Endodermal cell (in vitro differentiated cells): ENCODE measurements around the gene COL1A2. TPM values are rescaled to one million over a fixed set of nuclear protein-coding genes. Genes with fewer than 3 reads are reported as not detected.

Experiments used
- DNase-seq: peaks from one replicate; pipeline ENCODE4 v3.0.0-alpha.2; 2017
- H3K27ac ChIP-seq: 2 replicates; pipeline ENCODE4 v1.5.1; 2013; ENCODE audit warnings: mild to moderate bottlenecking, low read depth, low read length, moderate library complexity
- H3K27me3 ChIP-seq: 2 replicates; pipeline ENCODE4 v1.6.1; 2013; ENCODE audit warnings: mild to moderate bottlenecking, low read length, moderate library complexity; ENCODE audit not compliant: insufficient read depth, control insufficient read depth, poor library complexity, severe bottlenecking
- H3K36me3 ChIP-seq: 2 replicates; pipeline ENCODE4 v1.7.0; 2013; ENCODE audit warnings: mild to moderate bottlenecking, low read length, moderate library complexity; ENCODE audit not compliant: control insufficient read depth, insufficient read depth
- H3K4me1 ChIP-seq: one replicate; pipeline ENCODE4 v1.7.0; 2013; ENCODE audit warnings: low read length; ENCODE audit not compliant: control insufficient read depth, insufficient read depth
- H3K4me3 ChIP-seq: 2 replicates; pipeline ENCODE4 v1.5.1; 2013; ENCODE audit warnings: mild to moderate bottlenecking, low read length, moderate library complexity
- H3K9ac ChIP-seq: 2 replicates; pipeline ENCODE4 v1.6.1; 2013; ENCODE audit warnings: mild to moderate bottlenecking, low read length, moderate library complexity; ENCODE audit not compliant: poor library complexity, severe bottlenecking; ENCODE audit errors: extremely low read depth
- H3K9me3 ChIP-seq: 2 replicates; pipeline ENCODE4 v1.6.1; 2013; ENCODE audit warnings: mild to moderate bottlenecking, low read length, moderate library complexity; ENCODE audit not compliant: control insufficient read depth
- H3K27ac Mint-ChIP-seq: 2 replicates; pipeline ENCODE4 v1.8.0; 2020; ENCODE audit warnings: mixed read lengths
- H3K27me3 Mint-ChIP-seq: 2 replicates; pipeline ENCODE4 v1.8.0; 2021; ENCODE audit warnings: mild to moderate bottlenecking, mixed read lengths; ENCODE audit not compliant: insufficient read depth
- H3K36me3 Mint-ChIP-seq: 2 replicates; pipeline ENCODE4 v1.8.0; 2020; ENCODE audit warnings: low read depth, mixed read lengths
- H3K4me1 Mint-ChIP-seq: 2 replicates; pipeline ENCODE4 v1.8.0; 2020; ENCODE audit warnings: mixed read lengths
- H3K4me3 Mint-ChIP-seq: 2 replicates; pipeline ENCODE4 v1.8.0; 2020; ENCODE audit warnings: mild to moderate bottlenecking, moderate library complexity, mixed read lengths
- H3K9me3 Mint-ChIP-seq: 2 replicates; pipeline ENCODE4 v1.8.0; 2020; ENCODE audit warnings: mild to moderate bottlenecking, mixed read lengths
- WGBS, 2 experiments: methylation state at CpG; one replicate each; pipeline versions ENCODE4 v1.1.5 to v1.1.7; 2013; ENCODE audit warnings: missing lambda C conversion rate in 2 of 2, mixed read lengths in 1 of 2; ENCODE audit not compliant: insufficient coverage in 1 of 2, insufficient read length in 1 of 2; 5-methylcytosine and 5-hydroxymethylcytosine counted together
- total RNA-seq, 2 donors: library from RNA; stranded (reverse); fragmentation: NEBNext Ultra II Directional in 1 of 2; extraction: Animal tissue kit (Norgen Biotek cat#: 25700) in 1 of 2; gene quantifications; 2 replicates in 1 of 2; 3 replicates in 1 of 2; pipeline ENCODE4 v1.2.1, GENCODE V29; 2021
- TF ChIP-seq, protein P1 (sequence below): fragments of 200-600 bp; sonication (generic); conservative IDR thresholded peaks from 2 replicates; pipeline ENCODE4 v1.5.0; 2021; ENCODE audit warnings: antibody characterized with exemption, mild to moderate bottlenecking

The COL1A2 gene
- total RNA-seq, 2 donors from 2014 or later, result 42.2 to 99.7 TPM

DNA sequence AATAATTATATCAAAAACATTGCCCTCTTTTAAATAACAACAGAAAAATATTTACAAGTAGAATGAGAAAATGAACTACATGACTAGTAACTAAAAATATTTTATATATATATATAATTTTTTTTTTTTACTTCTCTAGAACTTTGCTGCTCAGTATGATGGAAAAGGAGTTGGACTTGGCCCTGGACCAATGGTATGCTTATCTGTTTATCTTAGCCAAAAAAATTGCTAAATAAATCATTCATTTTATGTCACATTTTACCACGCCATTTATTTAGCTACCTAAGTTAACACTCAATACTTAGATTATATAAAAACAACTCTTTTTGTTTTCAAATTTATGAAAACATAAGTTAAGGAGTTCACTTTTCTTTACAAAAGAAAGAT is 6.7 kb downstream of the COL1A2 start:
- TF ChIP-seq, protein P1, sequence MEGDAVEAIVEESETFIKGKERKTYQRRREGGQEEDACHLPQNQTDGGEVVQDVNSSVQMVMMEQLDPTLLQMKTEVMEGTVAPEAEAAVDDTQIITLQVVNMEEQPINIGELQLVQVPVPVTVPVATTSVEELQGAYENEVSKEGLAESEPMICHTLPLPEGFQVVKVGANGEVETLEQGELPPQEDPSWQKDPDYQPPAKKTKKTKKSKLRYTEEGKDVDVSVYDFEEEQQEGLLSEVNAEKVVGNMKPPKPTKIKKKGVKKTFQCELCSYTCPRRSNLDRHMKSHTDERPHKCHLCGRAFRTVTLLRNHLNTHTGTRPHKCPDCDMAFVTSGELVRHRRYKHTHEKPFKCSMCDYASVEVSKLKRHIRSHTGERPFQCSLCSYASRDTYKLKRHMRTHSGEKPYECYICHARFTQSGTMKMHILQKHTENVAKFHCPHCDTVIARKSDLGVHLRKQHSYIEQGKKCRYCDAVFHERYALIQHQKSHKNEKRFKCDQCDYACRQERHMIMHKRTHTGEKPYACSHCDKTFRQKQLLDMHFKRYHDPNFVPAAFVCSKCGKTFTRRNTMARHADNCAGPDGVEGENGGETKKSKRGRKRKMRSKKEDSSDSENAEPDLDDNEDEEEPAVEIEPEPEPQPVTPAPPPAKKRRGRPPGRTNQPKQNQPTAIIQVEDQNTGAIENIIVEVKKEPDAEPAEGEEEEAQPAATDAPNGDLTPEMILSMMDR, result no peak
- H3K4me3 ChIP-seq, result no peak overlapping the region
- H3K4me1 ChIP-seq, result peaks cover 5% of the 10 kb centered on the region
- Mint-ChIP-seq H3K27ac (no peak overlapping the region), H3K9me3 (no peaks in the 10 kb centered on the region), H3K4me1 (peaks cover 16% of the 10 kb centered on the region), H3K27me3 (no peaks in the 10 kb centered on the region), H3K4me3 (no peak overlapping the region), H3K36me3 (peaks cover 2% of the 10 kb centered on the region)
- no peaks in the 10 kb centered on the region for H3K36me3 ChIP-seq
- no peaks in the 10 kb centered on the region for H3K9me3 ChIP-seq
- no CpG with 5 or more reads among the region's 1 CpG for WGBS, 2 experiments
- no peaks in the 10 kb centered on the region for H3K27me3 ChIP-seq
- no peak overlapping the region for H3K27ac ChIP-seq
- no peak for DNase-seq
- H3K9ac ChIP-seq, result no peak overlapping the region

DNA sequence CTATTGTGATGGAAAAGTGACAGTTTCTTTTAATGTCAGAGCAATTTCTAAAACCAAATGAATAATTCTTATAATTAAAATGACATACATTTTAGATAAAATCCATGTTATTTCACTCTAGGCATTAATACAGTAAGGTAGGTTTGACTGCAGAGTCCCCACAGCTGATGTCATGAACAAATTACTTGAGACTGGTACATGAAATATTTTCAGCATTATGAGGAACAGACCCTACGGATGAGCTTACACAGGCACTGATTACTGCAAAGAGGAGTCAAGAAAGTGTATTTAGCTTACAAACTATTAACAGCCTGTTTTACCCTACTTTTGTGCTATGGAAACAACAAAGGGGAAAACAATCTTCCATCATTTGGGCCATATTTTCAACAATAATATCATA is 8.9 kb downstream of the COL1A2 start:
- H3K36me3 ChIP-seq, result no peaks in the 10 kb centered on the region
- H3K27ac ChIP-seq, result no peak overlapping the region
- no peaks in the 10 kb centered on the region for H3K9me3 ChIP-seq
- H3K4me1 ChIP-seq, result peaks cover 5% of the 10 kb centered on the region
- peaks cover 16% of the 10 kb centered on the region for H3K4me1 Mint-ChIP-seq
- H3K36me3 Mint-ChIP-seq, result peaks cover 5% of the 10 kb centered on the region
- H3K4me3 ChIP-seq, result no peak overlapping the region
- WGBS, 2 experiments, result 100% methylated on average over 1 of the region's 1 CpG
- no peaks in the 10 kb centered on the region for H3K27me3 ChIP-seq
- no peak overlapping the region for H3K9ac ChIP-seq
- H3K9me3 Mint-ChIP-seq, result no peaks in the 10 kb centered on the region
- H3K4me3 Mint-ChIP-seq, result no peak overlapping the region
- TF ChIP-seq, protein P1, result no peak
- no peak for DNase-seq
- H3K27me3 Mint-ChIP-seq, result no peaks in the 10 kb centered on the region
- no peak overlapping the region for H3K27ac Mint-ChIP-seq

DNA sequence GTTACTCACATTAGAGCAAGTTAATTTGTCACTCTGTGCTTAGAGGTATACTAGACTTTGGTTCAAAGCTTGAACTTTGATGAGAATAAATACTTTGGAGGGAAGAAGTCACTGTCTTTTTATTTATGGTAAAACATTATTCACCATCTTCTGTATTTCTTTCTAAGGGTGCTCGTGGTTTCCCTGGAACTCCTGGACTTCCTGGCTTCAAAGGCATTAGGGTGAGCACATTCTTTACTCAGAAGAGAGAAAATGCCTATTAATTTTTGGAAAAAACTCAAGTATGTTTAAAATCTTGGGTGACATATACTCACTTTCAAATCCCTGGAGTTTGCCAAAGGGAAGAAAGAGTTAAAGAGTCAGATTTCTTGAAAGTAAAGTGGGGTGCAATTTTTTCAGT is 10.8 kb downstream of the COL1A2 start:
- peaks cover 11% of the 10 kb centered on the region for H3K36me3 Mint-ChIP-seq
- no peak overlapping the region for H3K27ac Mint-ChIP-seq

More for the DNA sequence above, 10.8 kb downstream of the COL1A2 start:
- Histone ChIP-seq H3K27ac (no peak overlapping the region), H3K4me3 (no peak overlapping the region), H3K9ac (no peak overlapping the region), H3K9me3 (no peaks in the 10 kb centered on the region), H3K36me3 (no peaks in the 10 kb centered on the region), H3K4me1 (peaks cover 5% of the 10 kb centered on the region), H3K27me3 (no peaks in the 10 kb centered on the region)
- Mint-ChIP-seq H3K27me3 (no peaks in the 10 kb centered on the region), H3K4me1 (peaks cover 16% of the 10 kb centered on the region), H3K9me3 (no peaks in the 10 kb centered on the region), H3K4me3 (no peak overlapping the region)
- no peak for DNase-seq
- TF ChIP-seq, protein P1, result no peak
- WGBS, 2 experiments, result 100% methylated on average over 1 of the region's 1 CpG; no CpG with 5 or more reads in 1 of the 2 experiments
